ENCODE results near the gene SMOC1.
A peak's percentile ranks its signal among the peaks of the same experiment; 100 is the strongest.

SMOC1 gene

DNA sequence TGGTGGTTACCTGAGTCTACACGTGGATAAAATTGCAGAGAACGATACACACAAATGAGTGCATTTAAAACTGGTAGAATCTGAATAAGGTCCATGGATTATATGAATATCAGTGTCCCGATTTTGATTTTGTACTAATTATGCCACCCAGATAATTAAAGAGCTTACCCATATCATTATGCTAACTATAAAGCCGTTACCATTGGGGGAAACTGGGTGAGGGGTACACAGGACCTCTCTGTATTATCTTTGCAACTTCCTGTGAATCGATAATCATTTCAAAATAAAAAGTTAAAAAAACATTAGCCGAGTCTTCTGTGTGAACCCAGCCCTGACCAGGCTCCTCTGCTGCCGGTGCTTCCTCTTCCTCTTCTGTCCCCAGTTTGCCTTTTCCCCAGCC is 107.1 kb downstream of the SMOC1 start:
- DNase-seq: no peak

DNA sequence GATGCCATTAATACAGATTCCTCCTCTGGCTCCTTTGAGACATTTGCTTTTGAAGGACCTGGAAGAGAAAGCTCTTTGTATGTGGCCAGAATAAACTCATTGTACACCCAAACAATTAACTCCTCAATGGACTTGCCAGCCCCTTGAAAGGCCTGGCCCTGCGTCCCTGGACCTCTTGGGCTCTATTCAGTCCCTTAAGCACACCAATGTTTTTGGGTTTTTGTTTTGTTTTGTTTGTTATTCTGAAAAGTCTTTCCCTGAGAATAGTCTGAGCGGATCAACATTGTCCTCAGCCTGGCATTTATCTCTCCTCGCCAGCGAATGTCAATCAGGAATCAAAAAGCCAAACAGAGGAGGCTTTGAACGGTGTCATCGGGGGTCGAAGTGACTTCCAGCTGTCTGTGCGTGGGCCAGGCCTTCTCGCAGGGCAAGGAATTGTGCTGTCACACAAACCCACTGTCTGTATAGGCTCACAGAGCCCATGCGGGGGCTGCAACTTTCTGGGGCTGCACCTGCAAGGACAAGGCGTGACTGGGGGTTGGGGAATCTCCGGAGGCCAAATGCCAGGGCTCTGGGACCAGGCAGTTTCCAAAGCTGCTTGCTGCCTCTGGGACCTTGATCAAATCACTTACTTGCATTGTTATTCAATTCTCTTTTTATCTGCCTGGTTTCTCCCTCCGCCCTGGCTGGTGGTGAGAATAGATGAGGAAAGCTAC is 108.3 kb downstream of the SMOC1 start:
- peak in 1 of 2 donors; percentile 20 for DNase-seq

DNA sequence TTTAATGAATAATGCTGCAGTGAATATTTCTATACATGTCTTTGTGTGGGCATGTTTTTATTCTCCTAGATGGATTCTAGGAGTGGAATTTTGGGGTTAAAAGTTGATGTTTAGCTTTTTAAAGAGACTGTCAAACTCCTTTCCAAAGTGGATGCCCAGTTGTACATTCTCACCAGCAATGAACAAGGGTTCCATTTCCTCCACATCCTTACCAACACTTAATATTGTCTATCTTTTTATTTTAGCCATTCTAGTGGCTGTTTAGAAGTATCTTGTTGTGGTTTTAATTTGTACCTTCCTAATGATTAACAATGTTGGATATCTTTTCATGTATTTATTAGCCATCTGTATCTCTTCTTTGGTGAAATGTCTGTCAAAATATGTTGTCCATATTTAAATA is 109.8 kb downstream of the SMOC1 start:
- no peak for DNase-seq

DNA sequence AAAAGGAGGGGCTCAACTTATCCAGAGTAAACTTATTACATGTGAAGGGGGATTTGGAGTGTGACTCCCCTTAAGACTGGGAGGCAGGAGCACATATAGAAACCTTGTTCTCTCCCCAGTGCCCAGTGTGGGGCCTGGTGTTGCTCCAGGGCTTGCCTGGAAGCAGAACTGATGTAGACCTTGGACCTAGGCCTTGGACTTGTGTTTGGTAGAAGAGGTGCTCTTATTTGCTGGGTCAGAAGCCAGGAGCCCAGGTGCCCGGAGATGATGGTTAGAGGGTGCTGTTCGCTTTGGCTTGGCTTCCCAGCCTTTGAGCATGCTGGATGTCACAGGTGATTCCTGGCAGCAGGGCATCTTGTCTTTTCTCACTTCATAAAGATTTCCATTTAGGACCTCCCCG is 110.4 kb downstream of the SMOC1 start:
- no peak for DNase-seq

DNA sequence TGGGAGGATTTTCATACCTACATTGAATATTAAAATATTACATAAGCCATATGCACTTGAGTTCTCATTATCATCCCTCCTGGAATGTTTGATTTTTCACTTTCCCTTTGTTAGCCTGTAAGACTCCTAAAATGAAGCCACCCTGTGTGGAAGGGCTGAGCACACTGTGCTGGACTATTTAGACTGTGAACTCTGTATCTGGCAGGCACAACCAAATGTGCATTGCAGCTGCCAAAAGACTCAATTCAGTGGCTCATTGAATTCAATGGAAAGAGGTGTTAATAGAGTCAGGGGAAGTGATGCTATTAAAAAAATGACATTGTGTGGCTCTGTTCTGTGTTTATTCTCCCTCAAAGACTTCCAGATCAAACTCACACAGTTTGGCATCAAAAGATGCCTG is 111.1 kb downstream of the SMOC1 start:
- DNase-seq: peak in 1 of 2 donors; percentile 16

DNA sequence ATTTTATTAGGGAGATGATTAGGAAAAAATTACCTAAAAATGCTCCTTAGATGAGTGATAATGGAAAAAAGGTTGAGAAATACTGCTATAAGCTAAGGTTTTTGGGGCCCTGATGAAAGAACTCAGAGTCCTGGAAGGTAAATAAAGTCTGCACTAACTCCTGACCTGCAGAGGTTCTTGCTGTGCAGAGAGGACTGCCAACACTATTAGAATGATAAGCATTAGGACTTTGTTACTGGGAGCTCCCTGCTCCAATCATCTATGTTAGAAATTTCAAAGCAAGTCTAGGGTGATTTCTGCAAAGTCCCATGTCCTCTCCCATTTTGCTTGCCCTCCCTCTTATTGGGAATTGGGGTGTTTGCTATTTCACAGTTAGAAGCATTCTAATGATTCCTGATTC is 112.2 kb downstream of the SMOC1 start:
- DNase-seq: no peak

DNA sequence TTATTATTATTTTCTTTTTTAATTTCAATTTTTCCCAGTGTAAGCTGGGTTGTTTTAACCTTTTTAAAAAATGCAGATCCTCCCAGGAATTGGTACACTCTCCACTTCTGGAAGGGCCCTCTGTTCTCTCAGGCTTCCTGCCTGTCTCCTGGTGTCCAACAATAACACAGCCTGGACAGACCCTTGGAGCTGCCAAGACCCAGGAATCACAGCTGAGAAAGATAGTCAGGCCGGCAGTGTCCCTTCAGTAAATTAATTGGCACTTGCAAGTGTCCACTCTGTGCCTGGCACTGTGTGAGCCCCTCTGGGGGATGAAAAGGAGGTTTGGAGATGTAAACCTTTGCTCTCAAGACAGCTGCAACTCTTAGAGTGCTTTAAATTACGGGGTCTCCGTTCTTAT is 113.3 kb downstream of the SMOC1 start:
- no peak for DNase-seq

DNA sequence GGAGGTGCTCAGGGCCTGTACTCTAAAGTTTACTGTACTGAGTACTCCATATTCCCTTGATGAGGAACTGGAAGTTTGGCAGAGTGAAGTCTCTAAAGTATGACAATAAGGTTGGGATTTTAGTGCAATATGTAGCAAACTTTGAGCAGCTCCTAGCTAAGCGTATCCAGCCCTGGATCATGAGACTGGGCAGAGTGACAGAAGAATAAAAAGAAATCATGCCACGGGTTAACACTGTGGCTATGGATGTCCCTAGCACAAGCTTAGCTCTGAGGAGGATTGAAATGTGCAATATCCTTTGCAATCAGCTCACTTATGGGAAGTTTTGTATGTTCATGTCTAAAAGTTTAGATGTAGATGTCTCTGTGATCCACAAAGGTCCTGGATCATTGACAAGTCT is 114.1 kb downstream of the SMOC1 start:
- no peak for DNase-seq

DNA sequence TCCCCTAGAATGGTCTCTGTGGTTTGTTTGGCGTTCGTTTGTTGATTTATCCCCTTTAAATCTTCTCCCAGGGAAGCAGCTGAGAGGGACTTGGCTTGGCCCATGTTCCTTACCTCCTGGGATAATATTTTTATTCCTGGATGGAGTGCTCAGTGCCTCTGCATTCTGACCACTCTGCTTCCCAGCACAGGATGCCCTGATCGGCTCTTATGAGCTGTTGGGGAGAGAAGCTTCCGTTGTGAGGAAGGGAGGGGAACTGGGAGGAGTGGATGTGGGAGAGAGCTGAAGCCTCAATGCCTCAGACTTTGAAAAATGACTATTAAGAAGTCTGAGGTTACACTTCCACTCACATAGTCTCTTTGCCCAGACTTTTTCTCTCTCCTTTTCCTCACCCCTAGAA is 114.8 kb downstream of the SMOC1 start:
- DNase-seq: no peak

DNA sequence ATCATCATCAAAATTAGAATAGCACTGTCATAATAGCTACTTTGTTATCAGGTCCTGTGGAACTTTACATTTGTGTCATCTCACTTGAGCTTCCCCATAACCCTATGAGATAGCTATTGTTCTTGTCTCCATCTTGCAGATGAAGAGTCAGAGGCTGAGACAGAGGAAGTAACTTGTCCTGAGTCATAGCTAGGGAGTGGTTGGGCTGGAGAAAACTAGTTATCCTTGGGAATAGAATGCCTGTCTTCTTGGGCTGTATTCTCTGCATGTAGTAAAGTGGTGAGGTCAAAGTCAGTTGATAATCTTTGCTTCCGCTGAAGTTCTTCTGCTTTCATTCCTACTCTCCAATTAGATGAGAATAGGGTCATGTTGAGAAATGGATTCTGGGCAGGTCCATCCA is 117.0 kb downstream of the SMOC1 start:
- DNase-seq: no peak

DNA sequence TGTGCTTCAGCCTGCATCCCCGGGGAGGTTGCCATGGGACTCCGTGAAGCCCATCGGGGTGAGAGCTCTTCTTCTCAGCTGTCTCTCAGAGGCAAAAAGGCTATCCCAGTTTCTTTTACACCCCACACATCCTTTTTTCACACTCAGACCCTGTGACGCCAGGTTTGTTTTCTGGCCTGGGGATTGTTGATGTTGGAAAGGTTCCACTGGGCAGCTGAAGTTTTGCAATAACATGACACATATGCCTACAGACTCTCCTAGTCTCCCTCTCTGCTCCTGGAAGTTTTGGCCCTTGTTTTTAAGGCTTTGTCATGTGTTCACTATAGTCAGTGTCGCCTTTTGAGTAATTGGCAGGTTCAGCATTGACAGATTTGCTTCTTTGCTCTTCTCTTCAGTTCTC is 118.6 kb downstream of the SMOC1 start:
- DNase-seq: no peak

DNA sequence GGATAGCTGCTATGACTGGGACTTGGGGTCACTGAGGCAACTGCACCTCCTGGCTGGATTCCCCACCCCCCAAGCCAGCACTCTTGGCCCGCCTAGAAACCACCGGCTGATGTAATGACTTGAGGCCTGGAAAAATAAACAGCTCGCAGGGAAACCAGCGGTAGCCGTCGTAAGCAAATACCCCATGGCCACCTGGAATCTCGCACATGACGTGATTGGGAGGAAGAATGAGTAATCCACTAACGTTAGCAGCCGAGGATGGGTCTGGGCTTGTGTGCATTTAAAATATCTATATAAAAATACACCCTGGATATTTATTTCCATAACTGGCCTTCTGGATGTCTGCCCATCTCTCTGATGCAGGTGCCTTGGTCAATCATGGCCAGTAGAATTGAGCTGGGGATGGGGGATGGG is 120.1 kb downstream of the SMOC1 start:
- no peak for DNase-seq

DNA sequence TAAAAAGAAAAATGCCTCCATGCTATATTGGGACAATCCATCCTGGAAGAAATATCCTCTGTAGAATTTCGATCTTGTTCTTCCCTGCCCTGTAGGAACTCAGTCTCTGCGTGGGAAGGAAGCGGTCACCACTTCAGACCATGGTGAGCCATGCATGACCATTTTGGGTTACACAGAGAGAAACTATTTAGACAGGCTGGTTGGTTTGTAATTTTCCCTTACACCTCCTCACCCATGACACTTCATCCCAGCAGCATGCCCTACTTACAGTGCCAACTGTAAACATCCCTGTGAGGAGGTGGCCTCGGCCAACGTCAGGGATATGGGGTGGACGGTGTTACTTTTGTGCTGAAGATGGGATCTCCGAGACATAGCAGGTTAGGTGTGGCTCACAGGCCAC is 121.4 kb downstream of the SMOC1 start:
- DNase-seq: no peak

DNA sequence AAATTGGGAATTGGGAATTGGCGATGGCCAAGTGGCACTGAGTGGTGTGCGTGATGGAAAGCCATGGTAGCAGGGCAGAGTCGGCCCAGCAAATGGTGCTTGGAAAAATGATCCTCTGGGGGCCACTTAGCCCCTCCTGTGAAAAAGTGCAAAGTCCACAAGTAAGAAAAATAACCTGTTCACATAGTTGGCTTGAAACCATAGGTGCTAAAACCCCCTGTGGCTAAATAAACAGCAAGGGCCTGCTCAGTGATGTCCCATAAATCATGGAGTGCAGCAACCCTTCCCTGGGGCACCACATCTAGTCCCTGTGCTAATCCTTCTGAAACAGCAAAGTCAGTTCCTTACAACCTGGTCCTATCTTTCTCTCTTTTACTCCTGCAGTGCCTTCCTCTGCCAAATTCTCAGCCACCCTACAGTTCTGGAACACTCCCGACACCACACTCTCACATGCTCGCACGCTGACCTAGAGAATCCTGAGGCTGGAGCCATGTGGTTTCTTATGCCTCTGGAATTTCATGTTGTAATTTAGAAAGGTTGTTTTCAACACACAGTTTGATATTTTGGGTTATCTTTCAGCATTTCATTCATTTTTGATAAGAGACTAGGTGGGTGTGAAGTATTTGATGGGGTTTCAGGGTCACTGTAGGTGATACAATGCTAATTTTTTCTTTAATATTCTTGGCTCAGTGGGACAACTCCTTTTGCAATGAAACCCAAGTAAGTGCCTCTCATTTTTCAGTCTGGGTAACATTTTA is 123.6 kb downstream of the SMOC1 start:
- DNase-seq: no peak

DNA sequence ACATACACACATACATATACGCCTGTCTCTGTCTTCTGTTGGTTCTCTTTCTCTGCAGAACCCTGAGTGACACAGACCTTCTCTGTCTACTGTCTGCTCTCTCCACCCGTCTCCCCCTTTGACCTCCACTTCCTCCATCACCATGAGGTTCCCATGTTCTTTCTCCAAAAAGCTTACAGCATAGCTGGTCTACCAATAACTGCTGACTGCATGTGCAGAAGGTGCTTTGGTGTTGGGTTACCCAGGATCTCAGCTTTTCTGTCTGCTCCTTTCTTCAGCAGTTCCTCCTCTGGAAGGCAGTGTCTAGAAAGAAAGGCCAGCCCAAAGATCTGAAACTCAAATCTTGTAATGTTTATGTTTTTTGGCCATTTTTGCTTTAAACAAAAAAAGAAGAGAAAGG is 125.6 kb downstream of the SMOC1 start:
- DNase-seq: no peak

DNA sequence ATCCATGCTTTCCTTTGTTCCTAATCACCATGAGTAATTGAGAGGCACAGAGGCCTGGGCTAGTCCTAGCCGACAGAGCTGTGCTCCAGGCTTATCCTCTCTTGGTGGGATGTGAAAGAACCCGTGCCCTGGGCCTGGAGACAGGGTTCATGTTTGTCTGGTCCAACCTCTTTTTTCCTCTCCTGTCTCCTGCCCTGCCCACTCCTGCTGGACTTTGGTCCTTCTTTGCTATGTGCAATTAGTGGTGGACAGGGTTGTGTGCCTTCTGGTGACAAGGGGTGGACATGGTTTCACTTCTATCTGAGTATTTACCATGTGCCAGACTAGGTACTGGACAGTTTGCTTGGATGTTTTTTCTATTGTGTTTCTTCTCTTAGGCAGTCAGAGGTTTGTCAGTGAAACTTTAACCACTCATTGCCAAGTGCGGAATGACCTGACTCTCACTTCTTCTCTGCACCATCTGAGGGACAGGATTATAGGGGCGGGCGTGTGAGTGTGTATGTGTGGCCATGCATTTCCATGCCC is 126.1 kb downstream of the SMOC1 start:
- DNase-seq: no peak

DNA sequence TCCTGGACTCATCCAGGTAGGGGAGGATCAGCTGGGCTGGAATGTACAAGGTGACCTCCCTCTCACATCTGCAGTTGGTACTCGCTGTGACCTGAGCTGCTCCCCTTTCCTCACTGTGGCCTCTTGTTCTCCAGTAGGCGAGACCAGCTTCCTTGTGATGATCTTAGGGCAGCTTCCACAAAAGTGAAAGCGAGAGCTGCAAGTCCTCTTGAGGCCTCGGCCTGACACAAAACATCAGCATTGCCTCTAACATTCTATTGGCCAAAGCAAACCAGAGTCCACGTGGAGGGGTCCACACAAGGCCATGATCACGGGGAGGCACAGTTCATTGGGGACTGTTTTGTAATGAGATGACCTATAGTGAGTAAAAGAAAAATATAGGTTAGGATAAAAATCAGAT is 127.5 kb downstream of the SMOC1 start:
- no peak for DNase-seq

DNA sequence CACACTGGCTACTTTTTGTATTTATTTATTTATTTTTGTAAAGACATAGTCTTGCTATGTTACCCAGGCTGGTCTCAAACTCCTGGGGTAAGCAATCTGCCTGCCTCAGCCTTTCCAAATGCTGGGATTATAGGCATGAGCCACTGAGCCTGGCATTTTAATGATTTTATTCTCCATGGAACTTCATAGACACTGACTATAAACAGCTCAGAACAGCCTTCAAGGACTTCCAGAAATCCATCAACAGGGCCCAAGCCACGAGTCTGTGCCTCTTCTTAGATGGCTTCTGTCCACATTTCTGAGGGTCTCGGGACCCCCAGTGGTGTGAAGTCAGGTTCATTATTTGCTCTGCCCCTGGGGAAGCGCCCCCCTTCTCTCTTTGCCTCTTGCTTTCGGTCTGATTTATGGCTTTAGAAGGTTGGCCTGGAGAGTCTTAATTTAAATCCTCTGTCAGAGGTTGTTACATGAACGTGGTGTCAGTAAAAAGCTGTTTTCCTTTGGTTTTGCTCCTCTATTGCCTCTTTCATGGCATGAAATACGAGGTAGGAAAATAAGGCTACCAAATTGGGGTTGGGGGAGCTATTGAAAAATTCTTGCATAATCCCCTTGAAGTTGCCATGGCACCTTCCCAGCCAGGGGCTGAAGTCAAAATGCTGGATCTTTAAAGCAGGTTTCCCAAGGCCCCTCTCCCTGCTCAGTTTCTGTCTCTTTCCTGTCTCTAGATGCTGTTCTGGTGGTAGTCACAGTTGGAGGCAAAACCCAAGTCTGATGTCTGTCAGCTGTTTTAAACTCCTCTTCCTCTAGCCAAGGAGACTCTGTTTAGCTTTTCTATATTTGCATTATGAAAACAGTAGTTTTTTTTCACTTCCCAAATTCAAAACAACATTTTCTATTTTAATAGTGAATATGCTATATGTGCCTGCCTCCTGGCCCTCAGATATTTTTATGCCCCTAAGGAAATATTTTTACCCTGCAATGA is 129.4 kb downstream of the SMOC1 start:
- no peak for DNase-seq

DNA sequence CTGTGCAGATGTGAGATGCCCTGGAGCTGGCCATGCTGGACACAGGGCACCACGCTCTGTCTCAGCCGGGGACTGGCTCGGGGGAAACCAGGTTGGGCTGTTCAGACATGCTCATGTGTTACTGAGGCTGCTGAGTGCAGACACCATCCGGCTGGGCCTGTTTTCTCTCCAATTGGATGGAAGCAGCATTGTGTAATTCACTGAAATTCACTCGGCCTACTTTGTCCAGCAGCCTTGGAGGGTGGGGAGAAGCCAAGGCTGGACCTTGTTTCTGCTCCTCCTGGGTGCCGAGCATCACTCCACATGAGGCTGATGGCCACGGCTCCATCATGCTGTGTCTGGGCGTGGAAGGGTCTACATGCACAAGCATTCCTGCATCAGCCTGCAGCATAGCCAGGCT is 130.7 kb downstream of the SMOC1 start:
- no peak for DNase-seq

DNA sequence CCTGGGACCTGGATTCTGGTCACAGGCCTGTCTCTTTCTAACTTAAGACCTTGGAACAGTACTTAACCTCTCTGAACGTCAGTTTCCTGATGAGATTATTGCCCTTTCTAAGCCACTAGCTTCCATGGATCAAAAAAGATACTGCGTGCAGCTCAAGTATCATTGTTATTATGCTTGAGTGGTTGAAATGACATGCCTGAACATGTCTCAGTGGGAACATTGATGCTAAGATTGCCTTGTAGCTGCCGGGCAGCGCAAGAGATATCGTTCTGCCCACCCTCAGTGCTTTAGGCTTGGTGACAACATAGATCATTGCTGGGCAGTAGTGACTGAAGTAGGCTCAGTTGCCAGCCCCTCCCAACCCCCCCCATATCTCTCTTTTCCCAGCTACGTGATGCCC is 131.9 kb downstream of the SMOC1 start:
- DNase-seq: no peak

DNA sequence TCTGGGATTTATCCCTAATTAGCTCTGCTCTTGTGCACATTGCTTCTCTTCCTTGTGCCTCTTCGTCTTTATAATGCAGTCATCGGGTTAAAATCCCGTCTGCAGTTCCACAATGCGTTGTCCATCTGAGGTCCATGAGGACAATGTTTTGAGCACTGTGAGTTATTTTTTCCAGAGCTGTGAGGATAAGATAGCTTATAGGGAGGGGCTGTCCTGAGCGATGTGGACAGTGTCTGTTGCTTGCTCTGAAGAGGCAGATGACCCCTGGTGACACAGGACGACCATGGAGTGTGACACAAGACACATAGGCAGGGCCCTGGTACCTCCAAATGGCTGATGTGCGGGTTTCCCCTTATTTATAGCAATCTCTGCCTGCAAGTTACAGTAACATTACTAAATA is 132.5 kb downstream of the SMOC1 start:
- DNase-seq: no peak

DNA sequence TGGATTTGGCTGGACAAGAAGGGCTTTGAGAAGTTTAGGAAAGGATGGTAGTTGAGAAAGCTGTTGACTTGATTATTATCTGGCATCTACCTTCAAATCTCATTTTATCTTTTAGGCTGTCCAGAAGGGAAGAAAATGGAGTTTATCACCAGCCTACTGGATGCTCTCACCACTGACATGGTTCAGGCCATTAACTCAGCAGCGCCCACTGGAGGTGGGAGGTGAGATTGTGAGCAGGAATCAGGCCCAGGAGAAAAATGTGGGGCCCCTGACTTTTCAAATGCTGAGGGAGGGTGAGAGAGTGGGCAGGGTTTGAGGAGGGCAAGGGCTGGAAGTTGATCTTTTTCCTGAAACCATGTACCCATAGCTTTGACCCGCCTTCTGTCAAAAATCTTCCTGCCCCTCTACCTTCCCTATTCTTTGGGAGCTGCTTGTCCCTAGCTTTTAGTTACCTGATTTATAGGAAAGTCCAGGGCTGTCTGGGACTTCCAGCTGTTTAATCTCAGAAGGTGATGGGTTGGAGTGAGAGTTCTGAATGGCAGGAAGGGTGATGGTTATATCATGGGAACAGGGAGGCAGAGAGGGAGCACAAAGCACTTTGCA is 134.2 kb downstream of the SMOC1 start:
- peak in 1 of 2 donors; percentile 12 for DNase-seq
